ENCODE measurements around the gene GABBR2.
"Not testable (repeated sequence)": the region's sequence is repeated elsewhere in the genome, so short reads cannot be mapped to it uniquely, and the experiment has no call there.

GABBR2 gene

GRCh38 chr9:98280162-98280561, 428.6 kb downstream of the GABBR2 start:
- no peak overlapping the region for H3K4me3 ChIP-seq (ENCODE audit: control insufficient read depth, low read depth, low read length)
- TF ChIP-seq CTCF (conservative IDR thresholded peaks at IDR 0.05; ENCODE audit: control insufficient read depth, insufficient read depth, low read depth, low read length): no peak
- DNase-seq (ENCODE audit: low read depth): no peak

GRCh38 chr9:98276907-98277469, 431.7 kb downstream of the GABBR2 start:
- no peak for DNase-seq (ENCODE audit: low read depth)
- no peak overlapping the region for H3K4me3 ChIP-seq (ENCODE audit: control insufficient read depth, low read depth, low read length)
- no peak for TF ChIP-seq CTCF (conservative IDR thresholded peaks at IDR 0.05; ENCODE audit: control insufficient read depth, insufficient read depth, low read depth, low read length)

- H3K4me3 ChIP-seq (ENCODE audit: control insufficient read depth, low read depth, low read length): no peak overlapping the region
- DNase-seq (ENCODE audit: low read depth): no peak
- TF ChIP-seq CTCF (conservative IDR thresholded peaks at IDR 0.05; ENCODE audit: control insufficient read depth, insufficient read depth, low read depth, low read length): no peak
Observed at GRCh38 chr9:98275159-98275558, 433.6 kb downstream of the GABBR2 start.

- no peak for DNase-seq (ENCODE audit: low read depth)
- no peak overlapping the region for H3K4me3 ChIP-seq (ENCODE audit: control insufficient read depth, low read depth, low read length)
- TF ChIP-seq CTCF (conservative IDR thresholded peaks at IDR 0.05; ENCODE audit: control insufficient read depth, insufficient read depth, low read depth, low read length): no peak
Observed at GRCh38 chr9:98272083-98272482, 436.7 kb downstream of the GABBR2 start.

GRCh38 chr9:98271479-98271878, 437.3 kb downstream of the GABBR2 start:
- no peak for TF ChIP-seq CTCF (conservative IDR thresholded peaks at IDR 0.05; ENCODE audit: control insufficient read depth, insufficient read depth, low read depth, low read length)
- DNase-seq (ENCODE audit: low read depth): no peak
- no peak overlapping the region for H3K4me3 ChIP-seq (ENCODE audit: control insufficient read depth, low read depth, low read length)

GRCh38 chr9:98270284-98270683, 438.5 kb downstream of the GABBR2 start:
- DNase-seq (ENCODE audit: low read depth); H3K4me3 ChIP-seq (ENCODE audit: control insufficient read depth, low read depth, low read length): not testable (repeated sequence)

- not testable (repeated sequence) for H3K4me3 ChIP-seq (ENCODE audit: control insufficient read depth, low read depth, low read length); DNase-seq (ENCODE audit: low read depth)
Observed at GRCh38 chr9:98269652-98270051, 439.1 kb downstream of the GABBR2 start.

GRCh38 chr9:98267556-98267955, 441.2 kb downstream of the GABBR2 start:
- not testable (repeated sequence) for H3K4me3 ChIP-seq (ENCODE audit: control insufficient read depth, low read depth, low read length); DNase-seq (ENCODE audit: low read depth)

All from fibroblast of mammary gland (primary cell).